AG09309 (cell line): ENCODE results near the gene PRR5.

Experiments used
- DNase-seq: peaks from one replicate; pipeline ENCODE4 v3.0.0-alpha.2; 2010; ENCODE audit warnings: low read depth
- H3K4me3 ChIP-seq: 2 replicates; pipeline ENCODE4 v1.5.1; 2011; ENCODE audit warnings: mild to moderate bottlenecking, low read depth, low read length, moderate library complexity; ENCODE audit not compliant: control insufficient read depth
- TF ChIP-seq, protein P1 (sequence below): IDR thresholded peaks from 2 replicates; pipeline ENCODE4 v1.5.1; 2011; ENCODE audit warnings: mild to moderate bottlenecking, low read depth, low read length, inconsistent platforms; ENCODE audit not compliant: insufficient read depth, control insufficient read depth; ENCODE audit errors: missing control alignments

The PRR5 gene

GRCh38 chr22:44753189-44754042 lies 51.4 kb downstream of the PRR5 start:
- DNase-seq, result no peak
- TF ChIP-seq, protein P1, sequence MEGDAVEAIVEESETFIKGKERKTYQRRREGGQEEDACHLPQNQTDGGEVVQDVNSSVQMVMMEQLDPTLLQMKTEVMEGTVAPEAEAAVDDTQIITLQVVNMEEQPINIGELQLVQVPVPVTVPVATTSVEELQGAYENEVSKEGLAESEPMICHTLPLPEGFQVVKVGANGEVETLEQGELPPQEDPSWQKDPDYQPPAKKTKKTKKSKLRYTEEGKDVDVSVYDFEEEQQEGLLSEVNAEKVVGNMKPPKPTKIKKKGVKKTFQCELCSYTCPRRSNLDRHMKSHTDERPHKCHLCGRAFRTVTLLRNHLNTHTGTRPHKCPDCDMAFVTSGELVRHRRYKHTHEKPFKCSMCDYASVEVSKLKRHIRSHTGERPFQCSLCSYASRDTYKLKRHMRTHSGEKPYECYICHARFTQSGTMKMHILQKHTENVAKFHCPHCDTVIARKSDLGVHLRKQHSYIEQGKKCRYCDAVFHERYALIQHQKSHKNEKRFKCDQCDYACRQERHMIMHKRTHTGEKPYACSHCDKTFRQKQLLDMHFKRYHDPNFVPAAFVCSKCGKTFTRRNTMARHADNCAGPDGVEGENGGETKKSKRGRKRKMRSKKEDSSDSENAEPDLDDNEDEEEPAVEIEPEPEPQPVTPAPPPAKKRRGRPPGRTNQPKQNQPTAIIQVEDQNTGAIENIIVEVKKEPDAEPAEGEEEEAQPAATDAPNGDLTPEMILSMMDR, result no peak
- H3K4me3 ChIP-seq, result no peak overlapping the region

DNA sequence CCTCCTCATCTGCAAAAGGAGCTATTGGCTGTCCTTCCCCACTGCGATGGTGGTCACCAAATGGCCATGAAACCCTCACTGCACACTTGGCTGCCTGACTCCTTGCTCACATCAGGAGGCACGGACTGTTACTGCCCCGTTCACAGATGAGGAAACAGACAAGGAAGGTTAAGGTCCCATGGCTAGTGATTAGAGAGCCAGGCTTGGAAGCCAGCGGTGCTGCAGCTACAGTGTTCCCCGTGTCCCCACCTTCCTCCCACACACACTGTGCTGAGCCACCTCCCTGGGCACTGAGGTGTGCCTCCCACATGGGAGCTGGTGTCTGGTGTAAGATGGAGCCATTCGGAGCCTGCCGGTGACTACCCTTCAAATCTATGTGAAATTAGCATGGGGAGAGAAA lies 53.0 kb downstream of the PRR5 start:
- no peak for DNase-seq
- TF ChIP-seq, protein P1, result no peak
- H3K4me3 ChIP-seq, result no peak overlapping the region

DNA sequence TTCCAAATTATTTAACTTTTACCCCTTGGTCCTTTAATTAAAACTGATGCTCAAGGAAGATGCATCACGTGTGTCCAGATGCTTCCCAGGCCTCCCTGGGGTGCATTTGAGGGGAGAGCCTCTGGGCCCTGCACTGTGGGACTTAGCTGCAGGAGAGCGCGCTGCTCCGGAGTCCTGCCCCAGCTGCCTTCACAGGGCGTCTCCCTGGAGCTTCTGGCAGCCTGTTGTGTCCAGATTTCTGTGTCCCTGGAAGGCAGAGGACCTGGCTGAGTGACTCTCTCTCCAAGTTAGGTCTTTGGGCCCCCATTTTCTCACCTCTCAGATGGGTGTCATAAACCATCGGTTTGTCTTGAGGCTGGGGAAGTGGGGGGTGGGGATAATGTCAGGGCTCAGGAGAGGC lies 53.4 kb downstream of the PRR5 start:
- H3K4me3 ChIP-seq, result no peak overlapping the region
- TF ChIP-seq, protein P1, result no peak
- DNase-seq, result no peak

DNA sequence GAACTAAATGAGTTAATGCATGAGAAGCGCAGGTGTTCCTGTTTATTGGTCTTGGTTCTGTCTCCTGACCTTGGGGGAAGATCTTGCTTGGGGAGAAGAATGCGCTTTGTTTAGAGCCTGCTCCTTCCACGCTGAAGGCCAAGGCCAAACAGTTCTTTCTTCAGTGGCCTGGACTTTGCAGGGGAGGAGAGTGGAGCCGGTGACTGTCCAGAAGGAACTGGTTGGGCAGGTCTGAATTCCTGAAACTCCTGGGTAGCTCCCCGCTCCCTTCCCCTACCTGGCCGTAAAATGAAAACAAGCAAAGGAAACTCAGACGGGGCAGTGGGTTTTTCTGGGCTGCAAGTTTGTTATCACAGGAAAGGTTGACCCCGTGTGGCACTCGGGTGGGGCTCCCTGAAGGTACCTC lies 54.0 kb downstream of the PRR5 start:
- TF ChIP-seq, protein P1, result no peak
- no peak overlapping the region for H3K4me3 ChIP-seq
- DNase-seq, result no peak

DNA sequence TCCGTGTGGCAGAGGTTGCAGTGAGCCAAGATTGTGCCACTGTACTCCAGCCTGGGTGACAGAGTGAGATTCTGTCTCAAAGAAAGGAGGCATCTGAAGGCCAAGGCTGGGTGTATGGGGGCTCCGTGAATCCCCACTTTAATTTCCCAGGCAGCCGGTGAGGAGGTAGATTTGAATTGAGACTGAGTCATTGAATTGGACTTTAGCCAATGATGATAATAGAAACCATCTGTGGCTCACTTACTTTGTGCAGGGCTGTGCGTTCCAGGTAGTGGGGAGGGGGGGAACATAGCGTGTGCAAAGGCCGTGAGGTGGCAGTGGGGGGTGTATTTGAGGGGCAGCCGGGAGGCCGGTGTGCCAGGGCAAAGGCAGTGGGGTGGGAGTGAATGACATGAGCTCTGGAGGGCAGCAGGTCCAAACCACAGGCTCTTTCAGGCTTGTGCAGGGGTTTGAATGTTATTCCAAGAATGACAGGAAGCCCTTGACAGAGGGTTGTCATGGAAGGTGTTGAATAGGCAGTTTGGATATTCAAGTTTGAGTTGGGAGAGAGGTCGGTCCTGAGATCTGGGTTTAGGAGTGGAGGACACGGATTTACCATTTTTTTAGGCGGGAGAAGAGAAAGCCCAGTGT lies 56.5 kb downstream of the PRR5 start:
- no peak overlapping the region for H3K4me3 ChIP-seq
- TF ChIP-seq, protein P1, result no peak
- DNase-seq, result no peak

DNA sequence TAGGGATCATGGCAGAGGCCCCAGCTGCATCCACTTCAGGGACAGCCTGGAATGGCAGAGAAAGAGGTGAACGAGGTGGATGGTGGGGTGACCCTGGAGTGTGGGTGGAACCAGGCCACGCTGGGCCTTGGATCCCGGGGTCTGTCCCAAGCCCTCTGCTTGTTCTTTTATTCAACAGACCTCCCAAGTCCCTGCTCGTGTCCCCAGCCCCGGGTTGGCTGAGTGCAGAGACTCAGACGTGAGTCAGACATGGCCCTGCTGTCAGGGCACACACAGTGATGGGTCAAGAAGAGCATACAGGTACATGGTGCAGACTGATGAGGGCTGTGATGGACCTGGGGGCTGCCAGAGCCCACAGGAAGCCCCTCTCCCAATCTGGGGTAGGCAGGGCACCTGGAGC lies 57.0 kb downstream of the PRR5 start:
- TF ChIP-seq, protein P1, result no peak
- H3K4me3 ChIP-seq, result no peak overlapping the region
- DNase-seq, result no peak
